Endodermal cell (in vitro differentiated cells): ENCODE measurements around the gene PLCB3. TPM values are rescaled to one million over a fixed set of nuclear protein-coding genes. Genes with fewer than 3 reads are reported as not detected.

Experiments used
- DNase-seq: peaks from one replicate; pipeline ENCODE4 v3.0.0-alpha.2; 2017
- H3K27ac ChIP-seq: 2 replicates; pipeline ENCODE4 v1.5.1; 2013; ENCODE audit warnings: mild to moderate bottlenecking, low read depth, low read length, moderate library complexity
- H3K27me3 ChIP-seq: 2 replicates; pipeline ENCODE4 v1.6.1; 2013; ENCODE audit warnings: mild to moderate bottlenecking, low read length, moderate library complexity; ENCODE audit not compliant: insufficient read depth, control insufficient read depth, poor library complexity, severe bottlenecking
- H3K36me3 ChIP-seq: 2 replicates; pipeline ENCODE4 v1.7.0; 2013; ENCODE audit warnings: mild to moderate bottlenecking, low read length, moderate library complexity; ENCODE audit not compliant: control insufficient read depth, insufficient read depth
- H3K4me1 ChIP-seq: one replicate; pipeline ENCODE4 v1.7.0; 2013; ENCODE audit warnings: low read length; ENCODE audit not compliant: control insufficient read depth, insufficient read depth
- H3K4me3 ChIP-seq: 2 replicates; pipeline ENCODE4 v1.5.1; 2013; ENCODE audit warnings: mild to moderate bottlenecking, low read length, moderate library complexity
- H3K9ac ChIP-seq: 2 replicates; pipeline ENCODE4 v1.6.1; 2013; ENCODE audit warnings: mild to moderate bottlenecking, low read length, moderate library complexity; ENCODE audit not compliant: poor library complexity, severe bottlenecking; ENCODE audit errors: extremely low read depth
- H3K9me3 ChIP-seq: 2 replicates; pipeline ENCODE4 v1.6.1; 2013; ENCODE audit warnings: mild to moderate bottlenecking, low read length, moderate library complexity; ENCODE audit not compliant: control insufficient read depth
- H3K27ac Mint-ChIP-seq: 2 replicates; pipeline ENCODE4 v1.8.0; 2020; ENCODE audit warnings: mixed read lengths
- H3K27me3 Mint-ChIP-seq: 2 replicates; pipeline ENCODE4 v1.8.0; 2021; ENCODE audit warnings: mild to moderate bottlenecking, mixed read lengths; ENCODE audit not compliant: insufficient read depth
- H3K36me3 Mint-ChIP-seq: 2 replicates; pipeline ENCODE4 v1.8.0; 2020; ENCODE audit warnings: low read depth, mixed read lengths
- H3K4me1 Mint-ChIP-seq: 2 replicates; pipeline ENCODE4 v1.8.0; 2020; ENCODE audit warnings: mixed read lengths
- H3K4me3 Mint-ChIP-seq: 2 replicates; pipeline ENCODE4 v1.8.0; 2020; ENCODE audit warnings: mild to moderate bottlenecking, moderate library complexity, mixed read lengths
- H3K9me3 Mint-ChIP-seq: 2 replicates; pipeline ENCODE4 v1.8.0; 2020; ENCODE audit warnings: mild to moderate bottlenecking, mixed read lengths
- WGBS, 2 experiments: methylation state at CpG; one replicate each; pipeline versions ENCODE4 v1.1.5 to v1.1.7; 2013; ENCODE audit warnings: missing lambda C conversion rate in 2 of 2, mixed read lengths in 1 of 2; ENCODE audit not compliant: insufficient coverage in 1 of 2, insufficient read length in 1 of 2; 5-methylcytosine and 5-hydroxymethylcytosine counted together
- total RNA-seq, 2 donors: library from RNA; stranded (reverse); fragmentation: NEBNext Ultra II Directional in 1 of 2; extraction: Animal tissue kit (Norgen Biotek cat#: 25700) in 1 of 2; gene quantifications; 2 replicates in 1 of 2; 3 replicates in 1 of 2; pipeline ENCODE4 v1.2.1, GENCODE V29; 2021
- TF ChIP-seq, protein P1 (sequence below): fragments of 200-600 bp; sonication (generic); conservative IDR thresholded peaks from 2 replicates; pipeline ENCODE4 v1.5.0; 2021; ENCODE audit warnings: antibody characterized with exemption, mild to moderate bottlenecking

PLCB3 gene
- total RNA-seq, 2 donors from 2014 or later: 75.0 to 83.2 TPM

GRCh38 chr11:64290352-64291261 lies 39.3 kb downstream of the PLCB3 start:
- peaks cover 63% of the 10 kb centered on the region for H3K27me3 Mint-ChIP-seq
- peaks cover 5% of the 10 kb centered on the region for H3K36me3 Mint-ChIP-seq
- no peak overlapping the region for H3K27ac ChIP-seq
- peaks cover 64% of the 10 kb centered on the region for H3K27me3 ChIP-seq
- H3K9me3 Mint-ChIP-seq: no peaks in the 10 kb centered on the region
- TF ChIP-seq, protein P1, sequence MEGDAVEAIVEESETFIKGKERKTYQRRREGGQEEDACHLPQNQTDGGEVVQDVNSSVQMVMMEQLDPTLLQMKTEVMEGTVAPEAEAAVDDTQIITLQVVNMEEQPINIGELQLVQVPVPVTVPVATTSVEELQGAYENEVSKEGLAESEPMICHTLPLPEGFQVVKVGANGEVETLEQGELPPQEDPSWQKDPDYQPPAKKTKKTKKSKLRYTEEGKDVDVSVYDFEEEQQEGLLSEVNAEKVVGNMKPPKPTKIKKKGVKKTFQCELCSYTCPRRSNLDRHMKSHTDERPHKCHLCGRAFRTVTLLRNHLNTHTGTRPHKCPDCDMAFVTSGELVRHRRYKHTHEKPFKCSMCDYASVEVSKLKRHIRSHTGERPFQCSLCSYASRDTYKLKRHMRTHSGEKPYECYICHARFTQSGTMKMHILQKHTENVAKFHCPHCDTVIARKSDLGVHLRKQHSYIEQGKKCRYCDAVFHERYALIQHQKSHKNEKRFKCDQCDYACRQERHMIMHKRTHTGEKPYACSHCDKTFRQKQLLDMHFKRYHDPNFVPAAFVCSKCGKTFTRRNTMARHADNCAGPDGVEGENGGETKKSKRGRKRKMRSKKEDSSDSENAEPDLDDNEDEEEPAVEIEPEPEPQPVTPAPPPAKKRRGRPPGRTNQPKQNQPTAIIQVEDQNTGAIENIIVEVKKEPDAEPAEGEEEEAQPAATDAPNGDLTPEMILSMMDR: no peak
- no peak overlapping the region for H3K9ac ChIP-seq
- H3K4me3 Mint-ChIP-seq: peak overlapping the region; percentile 37
- H3K9me3 ChIP-seq: no peaks in the 10 kb centered on the region
- H3K4me1 ChIP-seq: no peaks in the 10 kb centered on the region
- H3K27ac Mint-ChIP-seq: no peak overlapping the region
- DNase-seq: peak; percentile 65
- 60 to 67% methylated on average over 6 to 10 of the region's 10 CpGs for WGBS, 2 experiments
- no peak overlapping the region for H3K4me3 ChIP-seq
- no peaks in the 10 kb centered on the region for H3K36me3 ChIP-seq
- H3K4me1 Mint-ChIP-seq: peaks cover 6% of the 10 kb centered on the region

DNA sequence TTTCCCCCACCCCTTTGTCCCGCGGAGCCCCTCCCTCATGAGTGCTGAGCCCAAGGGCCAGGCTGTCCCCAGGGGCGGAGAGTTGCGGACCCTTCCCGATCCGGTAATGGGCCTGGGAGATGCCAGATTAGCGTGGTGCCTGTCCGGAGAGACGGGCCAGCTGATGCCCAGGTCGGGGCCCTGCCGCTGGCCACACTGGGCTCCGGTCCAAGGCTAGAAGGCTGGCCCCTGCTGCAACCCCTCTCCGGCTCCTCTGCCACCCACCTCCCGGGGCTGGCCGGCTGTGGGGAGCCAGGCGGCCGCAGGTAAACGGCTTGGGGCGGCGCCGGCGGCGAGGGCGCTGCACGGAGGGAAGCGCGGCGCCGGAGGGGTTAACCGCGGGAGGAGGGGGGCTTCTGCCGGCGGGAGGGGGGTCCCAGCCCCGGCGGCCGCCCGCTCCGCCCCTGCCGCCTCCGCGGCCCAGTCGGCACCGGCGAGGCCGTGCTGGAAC lies 40.0 kb downstream of the PLCB3 start, which contains the start of gene KCNK4:
TSS of gene KCNK4 (plus strand) at position 41 of the 490 bp plus-strand sequence. CDS start 1,717 bp downstream, outside the sequence.
- no peaks in the 10 kb centered on the region for H3K4me1 ChIP-seq
- H3K36me3 ChIP-seq: no peaks in the 10 kb centered on the region
- H3K4me3 ChIP-seq: no peak within 1 kb of the TSS
- peaks cover 5% of the 10 kb centered on the region for H3K36me3 Mint-ChIP-seq
- H3K9me3 Mint-ChIP-seq: no peaks in the 10 kb centered on the region
- H3K9ac ChIP-seq: no peak within 1 kb of the TSS
- peak within 1 kb of the TSS; percentile 37 for H3K4me3 Mint-ChIP-seq
- WGBS, 2 experiments: 0 to 7% methylated on average over 10 to 45 of the region's 45 CpGs
- TF ChIP-seq, protein P1: no peak
- H3K27me3 Mint-ChIP-seq: peaks cover 70% of the 10 kb centered on the region
- peaks cover 71% of the 10 kb centered on the region for H3K27me3 ChIP-seq
- peak; percentile 71 for DNase-seq
- H3K27ac ChIP-seq: no peak within 1 kb of the TSS
- no peak within 1 kb of the TSS for H3K27ac Mint-ChIP-seq
- no peaks in the 10 kb centered on the region for H3K9me3 ChIP-seq
- peaks cover 5% of the 10 kb centered on the region for H3K4me1 Mint-ChIP-seq

DNA sequence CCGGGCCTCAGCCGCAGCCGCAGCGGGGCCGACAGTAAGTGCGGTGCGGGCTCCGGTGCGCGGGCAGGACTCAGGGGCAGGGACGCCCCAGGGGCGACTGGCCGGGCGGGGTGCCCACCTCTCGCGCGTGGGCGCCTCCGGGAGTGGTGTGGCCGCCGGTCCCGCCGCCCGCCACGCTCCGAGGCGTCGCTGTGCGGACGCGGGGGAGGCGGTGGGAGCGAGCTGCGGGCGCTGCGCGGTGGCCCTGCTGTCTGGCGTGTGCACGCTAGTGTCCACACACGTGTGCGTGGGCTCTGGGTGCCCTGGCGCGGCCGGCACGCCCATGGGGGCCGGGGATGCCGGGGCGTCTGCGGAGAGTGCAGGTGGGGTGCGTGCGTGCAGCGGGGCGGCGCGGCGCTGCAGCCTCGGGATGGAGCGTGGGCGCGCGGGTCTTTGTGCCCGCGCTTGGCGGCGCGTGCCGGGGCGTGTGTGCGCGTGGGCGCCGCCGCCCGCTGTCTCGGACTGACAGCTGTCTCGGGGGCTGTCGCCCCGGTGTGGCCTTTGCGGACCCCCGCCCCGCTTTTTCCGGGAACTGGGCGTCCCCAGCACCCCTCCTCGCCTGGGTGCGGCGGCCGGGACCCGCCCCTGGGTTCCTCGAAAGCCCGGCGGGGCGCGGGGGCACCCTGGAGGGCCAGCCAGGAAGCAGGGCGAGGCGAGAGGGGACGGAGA lies 40.6 kb downstream of the PLCB3 start:
- no peaks in the 10 kb centered on the region for H3K9me3 Mint-ChIP-seq
- H3K4me1 Mint-ChIP-seq: peaks cover 3% of the 10 kb centered on the region
- Histone ChIP-seq H3K36me3 (no peaks in the 10 kb centered on the region), H3K9me3 (no peaks in the 10 kb centered on the region), H3K4me1 (no peaks in the 10 kb centered on the region), H3K27ac (no peak overlapping the region), H3K9ac (no peak overlapping the region), H3K4me3 (no peak overlapping the region), H3K27me3 (peaks cover 77% of the 10 kb centered on the region)
- H3K27me3 Mint-ChIP-seq: peaks cover 76% of the 10 kb centered on the region
- TF ChIP-seq, protein P1: no peak
- H3K4me3 Mint-ChIP-seq: peak overlapping the region; percentile 40
- DNase-seq: no peak
- no peak overlapping the region for H3K27ac Mint-ChIP-seq
- H3K36me3 Mint-ChIP-seq: peaks cover 5% of the 10 kb centered on the region
- 2 to 3% methylated on average over 44 to 96 of the region's 96 CpGs for WGBS, 2 experiments
